Gastrocnemius medialis (tissue), 4 donors: ENCODE measurements around the gene CCL18.

Experiments
- CTCF ChIP-seq, 5 experiments: fragments of 450-650 bp in 3 of 5; fragments of 200-600 bp in 2 of 5; sonication (generic) in 2 of 5; IDR thresholded peaks in 4 of 5; conservative IDR thresholded peaks in 1 of 5; 1 replicate in 4 of 5; 2 replicates in 1 of 5; pipeline ENCODE4 v1.5.1; 2016 to 2019; ENCODE audit warnings: antibody characterized with exemption in 5 of 5, mild to moderate bottlenecking in 3 of 5, moderate library complexity in 3 of 5
- POLR2A ChIP-seq, 2 donors: fragments of 450-650 bp; IDR thresholded peaks; one replicate each; pipeline ENCODE4 v1.6.1; 2017; ENCODE audit warnings: antibody characterized with exemption in 2 of 2, mild to moderate bottlenecking in 2 of 2, moderate library complexity in 2 of 2

GRCh38 chr17:36049643-36050042, 14.4 kb upstream of the CCL18 start:
- no peak for TF ChIP-seq CTCF (IDR thresholded peaks at IDR 0.05 in 4 of 5, conservative IDR thresholded peaks at IDR 0.05 in 1 of 5)
- no peak for TF ChIP-seq POLR2A (IDR thresholded peaks at IDR 0.05)
